ENCODE data around the gene DENND1A.

GRCh38 chr9:123717581-123718175 is 212.2 kb downstream of the DENND1A start:
- TF ChIP-seq EZH2 (IDR thresholded peaks at IDR 0.05) (no peak), POLR2AphosphoS5 (IDR thresholded peaks at IDR 0.05; ENCODE audit: borderline replicate concordance, low read depth, low read length) (no peak), FOXP2 (optimal IDR thresholded peaks at IDR 0.05; ENCODE audit: control extremely low read depth, extremely low read length, insufficient read depth) (no peak)
